Esophagus muscularis mucosa (tissue), 4 donors: ENCODE results near the gene THEM5. TPM values are rescaled to one million over a fixed set of nuclear protein-coding genes. Genes with fewer than 3 reads are reported as not detected.
"Not testable (repeated sequence)": the region's sequence is repeated elsewhere in the genome, so short reads cannot be mapped to it uniquely, and the experiment has no call there.

Experiments used
- DNase-seq: peaks from one replicate; pipeline ENCODE4 v3.0.0-alpha.2; 2017; ENCODE audit errors: extremely low spot score
- H3K27ac ChIP-seq, 4 donors: fragments of 200-600 bp; sonication (generic); replicated peaks in 1 of 4; 1 replicate in 3 of 4; 2 replicates in 1 of 4; pipeline ENCODE4 v1.5.1; 2016 to 2019; ENCODE audit warnings: mild to moderate bottlenecking in 1 of 4
- H3K27me3 ChIP-seq, 4 donors: fragments of 200-600 bp; sonication (generic); one replicate each; pipeline versions ENCODE4 v1.5.1 to v1.6.0; 2016 to 2019
- H3K36me3 ChIP-seq, 4 donors: fragments of 200-600 bp; sonication (generic); one replicate each; pipeline ENCODE4 v1.5.1; 2016 to 2019
- H3K4me1 ChIP-seq, 4 donors: fragments of 200-600 bp; sonication (generic); one replicate each; pipeline ENCODE4 v1.5.1; 2016 to 2019
- H3K4me3 ChIP-seq, 4 donors: fragments of 200-600 bp; sonication (generic); 1 replicate in 2 of 4; 2 replicates in 2 of 4; pipeline ENCODE4 v1.5.1; 2016 to 2019; ENCODE audit warnings: mild to moderate bottlenecking in 4 of 4, moderate library complexity in 1 of 4
- H3K9me3 ChIP-seq, 4 donors: fragments of 200-600 bp; sonication (generic); 1 replicate in 3 of 4; 2 replicates in 1 of 4; pipeline ENCODE4 v1.5.1; 2016 to 2019
- CTCF ChIP-seq, 3 experiments: fragments of 200-600 bp in 2 of 3; fragments of 450-650 bp in 1 of 3; sonication (generic) in 2 of 3; IDR thresholded peaks; one replicate each; pipeline ENCODE4 v1.5.1; 2017 to 2019; ENCODE audit warnings: antibody characterized with exemption in 3 of 3, mild to moderate bottlenecking in 2 of 3, moderate library complexity in 1 of 3
- EP300 ChIP-seq: sonication (generic); formaldehyde crosslinking; IDR thresholded peaks from one replicate; pipeline ENCODE4 v1.6.1; 2017; ENCODE audit warnings: antibody characterized with exemption
- POLR2A ChIP-seq: fragments of 450-650 bp; IDR thresholded peaks from one replicate; pipeline ENCODE4 v1.6.1; 2017; ENCODE audit warnings: antibody characterized with exemption, moderate library complexity, mild to moderate bottlenecking, low read depth
- POLR2AphosphoS5 ChIP-seq, 2 donors: sonication (generic); formaldehyde crosslinking; IDR thresholded peaks; one replicate each; pipeline ENCODE4 v1.6.1; 2017; ENCODE audit warnings: antibody characterized with exemption in 2 of 2
- WGBS: methylation state at CpG from one replicate; pipeline ENCODE4 v1.1.5; 2018; 5-methylcytosine and 5-hydroxymethylcytosine counted together
- intact Hi-C: fragments of 100-400 bp; cut with DNase I; formaldehyde crosslinking; loops from one replicate; pipeline ENCODE4 v1.15.1; 2023
- total RNA-seq, 4 donors: library from RNA; depleted of rRNA; stranded (reverse); fragments of >200 nt; gene quantifications; one replicate each; pipeline versions ENCODE4 v1.1.0 to v1.2.1, GENCODE V29; 2016

The THEM5 gene
- total RNA-seq, 4 donors from 2014 or later, result not detected

GRCh38 chr1:151887028-151887427 is 33.5 kb upstream of the THEM5 start:
- intact Hi-C loops, result no loop called here
- 67% methylated on average over 1 of the region's 1 CpG for WGBS
- Histone ChIP-seq H3K4me1 (no peaks in the 10 kb centered on the region), H3K36me3 (peaks cover 0 to 33% (median 21%) of the 10 kb centered on the region in 4 donors), H3K27ac (no peak overlapping the region), H3K27me3 (no peaks in the 10 kb centered on the region), H3K4me3 (no peak overlapping the region), H3K9me3 (no peaks in the 10 kb centered on the region)
- TF ChIP-seq CTCF (IDR thresholded peaks at IDR 0.05), result no peak
- TF ChIP-seq POLR2A, result no peak
- TF ChIP-seq EP300, result no peak
- no peak for TF ChIP-seq POLR2AphosphoS5 (IDR thresholded peaks at IDR 0.05)
- DNase-seq, result no peak

- Histone ChIP-seq H3K4me1 (no peaks in the 10 kb centered on the region), H3K36me3 (peaks cover 0 to 23% (median 15%) of the 10 kb centered on the region in 4 donors), H3K9me3 (no peaks in the 10 kb centered on the region), H3K27me3 (no peaks in the 10 kb centered on the region), H3K4me3 (no peak overlapping the region), H3K27ac (no peak overlapping the region)
- TF ChIP-seq CTCF (IDR thresholded peaks at IDR 0.05), result no peak
- no peak for TF ChIP-seq POLR2AphosphoS5 (IDR thresholded peaks at IDR 0.05)
- TF ChIP-seq POLR2A, result no peak
- no peak for TF ChIP-seq EP300
- WGBS, result 91% methylated on average over 1 of the region's 1 CpG
- DNase-seq, result no peak
- intact Hi-C loops, result no loop called here
Measured at GRCh38 chr1:151885479-151885878, 32.0 kb upstream of the THEM5 start.

- H3K36me3 ChIP-seq, result peaks cover 0 to 19% (median 12%) of the 10 kb centered on the region in 4 donors
- DNase-seq, H3K4me3 ChIP-seq, H3K27me3 ChIP-seq, intact Hi-C loops, H3K9me3 ChIP-seq, H3K4me1 ChIP-seq, H3K27ac ChIP-seq: not testable (repeated sequence)
- 94% methylated on average over 5 of the region's 5 CpGs for WGBS
Measured at GRCh38 chr1:151884879-151885278, 31.4 kb upstream of the THEM5 start.

- H3K27ac ChIP-seq, H3K9me3 ChIP-seq, H3K4me3 ChIP-seq, H3K4me1 ChIP-seq, intact Hi-C loops, H3K27me3 ChIP-seq, DNase-seq: not testable (repeated sequence)
- WGBS, result 99% methylated on average over 3 of the region's 3 CpGs
- peaks cover 0 to 16% (median 11%) of the 10 kb centered on the region in 4 donors for H3K36me3 ChIP-seq
Measured at GRCh38 chr1:151884445-151884844, 30.9 kb upstream of the THEM5 start.

- 94% methylated on average over 4 of the region's 4 CpGs for WGBS
- H3K9me3 ChIP-seq, H3K27ac ChIP-seq, intact Hi-C loops, H3K4me1 ChIP-seq, H3K4me3 ChIP-seq, DNase-seq, H3K27me3 ChIP-seq: not testable (repeated sequence)
- peaks cover 0 to 16% (median 11%) of the 10 kb centered on the region in 4 donors for H3K36me3 ChIP-seq
Measured at GRCh38 chr1:151883898-151884297, 30.4 kb upstream of the THEM5 start.

- H3K9me3 ChIP-seq, H3K4me1 ChIP-seq, H3K27ac ChIP-seq, H3K4me3 ChIP-seq, DNase-seq, H3K27me3 ChIP-seq, intact Hi-C loops, H3K36me3 ChIP-seq: not testable (repeated sequence)
- WGBS, result 92% methylated on average over 5 of the region's 5 CpGs
Measured at GRCh38 chr1:151882918-151883317, 29.4 kb upstream of the THEM5 start.

- no peaks in the 10 kb centered on the region for H3K9me3 ChIP-seq
- peaks cover 0 to 5% (median 3%) of the 10 kb centered on the region in 4 donors for H3K36me3 ChIP-seq
- 96% methylated on average over 2 of the region's 2 CpGs for WGBS
- no peaks in the 10 kb centered on the region for H3K4me1 ChIP-seq
- no peak overlapping the region for H3K4me3 ChIP-seq
- no peak for DNase-seq
- no peak overlapping the region for H3K27ac ChIP-seq
- intact Hi-C loops, result no loop called here
- no peaks in the 10 kb centered on the region for H3K27me3 ChIP-seq
- TF ChIP-seq EP300 (no peak), POLR2AphosphoS5 (IDR thresholded peaks at IDR 0.05) (no peak), CTCF (IDR thresholded peaks at IDR 0.05) (no peak), POLR2A (no peak)
Measured at GRCh38 chr1:151882466-151882865, 29.0 kb upstream of the THEM5 start.
